HG03439 (cell line): Measurements from ENCODE around the gene ADGRL3.

Experiments
- ATAC-seq: cut with Tn5 transposase; IDR thresholded peaks from one replicate; pipeline ENCODE4 v1.9.1; 2021; ENCODE audit warnings: mild to moderate bottlenecking, moderate library complexity; ENCODE audit not compliant: unreplicated experiment

The ADGRL3 gene

GRCh38 chr4:61407642-61408618, 207.8 kb downstream of the ADGRL3 start:
- no peak for ATAC-seq

- ATAC-seq = no peak
Measured at GRCh38 chr4:61408861-61409260, 208.7 kb downstream of the ADGRL3 start.

- no peak for ATAC-seq
Measured at GRCh38 chr4:61411241-61411640, 211.1 kb downstream of the ADGRL3 start.

- ATAC-seq = no peak
Measured at GRCh38 chr4:61425315-61425714, 225.2 kb downstream of the ADGRL3 start.

- no peak for ATAC-seq
Measured at GRCh38 chr4:61426229-61426628, 226.1 kb downstream of the ADGRL3 start.

DNA sequence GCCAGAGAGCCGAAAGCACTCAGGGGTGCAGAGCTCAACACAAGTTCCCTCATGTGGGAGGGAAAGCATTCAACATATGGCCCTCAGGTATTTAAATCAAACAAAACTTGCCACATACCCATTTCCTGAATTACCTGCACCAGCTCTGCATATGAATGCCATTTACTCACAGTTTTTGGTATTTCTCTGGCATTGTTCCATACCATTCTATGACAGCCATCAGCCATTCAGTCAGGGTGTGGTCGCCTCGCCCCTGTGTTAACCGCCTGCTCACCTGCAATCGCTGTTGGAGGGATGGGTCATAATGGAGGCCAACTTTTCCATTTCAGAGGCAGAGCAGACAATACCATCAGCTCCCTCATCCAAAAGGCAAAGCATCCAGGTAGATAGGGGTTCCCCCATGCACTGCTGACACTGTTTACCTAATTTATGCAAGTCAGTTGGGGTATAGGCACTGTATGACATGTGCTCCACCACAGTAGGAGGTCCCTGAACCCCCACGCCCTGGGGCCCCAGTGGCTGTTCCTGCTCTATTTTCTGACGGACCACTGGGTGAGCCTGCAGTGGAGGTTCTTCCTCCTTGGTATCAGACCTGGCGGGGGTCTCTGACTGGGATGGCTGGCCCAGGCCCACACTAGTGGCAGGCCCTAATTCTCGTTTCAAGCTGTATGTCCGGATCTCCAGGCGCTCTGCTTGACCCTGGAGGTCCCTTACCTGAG, 227.1 kb downstream of the ADGRL3 start:
- ATAC-seq = no peak

GRCh38 chr4:61427818-61428495, 227.8 kb downstream of the ADGRL3 start:
- ATAC-seq = no peak

DNA sequence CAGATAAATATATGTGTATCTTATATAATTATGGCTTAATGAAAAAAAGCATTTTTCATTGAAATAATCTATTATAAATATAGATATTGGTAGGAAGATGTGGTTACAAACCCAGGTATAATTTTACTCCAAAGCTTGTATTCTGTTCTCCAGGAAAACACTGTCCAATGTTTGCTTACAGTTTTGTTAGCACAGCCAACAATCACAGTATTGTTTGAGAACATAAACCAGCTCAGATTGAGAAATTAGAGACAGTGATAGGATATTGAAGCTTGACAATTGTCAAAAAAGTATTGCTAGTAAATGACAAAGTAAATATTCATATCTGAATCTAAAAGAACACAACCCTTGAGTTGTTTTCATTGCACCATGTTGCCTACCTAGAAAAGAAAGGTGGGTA, 228.8 kb downstream of the ADGRL3 start:
- ATAC-seq = no peak

DNA sequence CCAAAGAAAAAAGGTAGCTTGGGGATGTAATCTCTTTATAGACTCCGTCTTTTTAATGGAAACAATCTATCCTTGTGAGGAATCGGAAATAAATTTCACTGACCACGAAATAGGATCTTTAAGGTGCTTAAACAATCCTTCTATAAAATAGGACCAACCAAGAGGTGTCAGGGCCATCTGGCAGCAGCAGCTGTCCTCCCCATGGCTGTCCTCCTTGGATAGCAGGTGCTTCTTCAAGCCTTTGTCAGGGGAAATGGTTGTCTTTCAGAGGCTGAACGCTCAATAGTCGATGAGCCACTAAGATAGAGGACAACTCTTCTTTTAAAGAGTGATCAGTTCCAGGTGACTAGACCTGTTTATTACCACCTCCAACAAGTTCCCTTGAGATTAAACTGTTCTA, 231.0 kb downstream of the ADGRL3 start:
- ATAC-seq = no peak

DNA sequence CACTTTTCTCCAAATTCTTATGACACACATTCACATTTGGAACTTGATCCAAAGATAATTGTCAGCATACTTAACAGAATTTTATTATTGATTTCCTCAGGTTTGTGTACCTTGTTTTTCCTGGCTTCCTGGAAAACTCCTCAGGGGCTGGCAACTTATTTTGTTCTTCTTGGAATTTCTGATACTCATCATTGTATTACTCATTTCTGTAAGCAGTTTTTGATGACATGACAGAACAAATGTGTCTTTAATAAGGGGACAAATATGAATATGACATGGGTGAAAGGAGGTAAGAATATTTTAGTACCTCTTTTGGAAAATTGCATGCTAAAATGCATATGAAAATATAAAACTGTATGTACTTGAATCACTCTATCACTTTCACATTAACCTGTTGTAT, 237.8 kb downstream of the ADGRL3 start:
- no peak for ATAC-seq

- no peak for ATAC-seq
Measured at GRCh38 chr4:61440321-61440720, 240.2 kb downstream of the ADGRL3 start.

DNA sequence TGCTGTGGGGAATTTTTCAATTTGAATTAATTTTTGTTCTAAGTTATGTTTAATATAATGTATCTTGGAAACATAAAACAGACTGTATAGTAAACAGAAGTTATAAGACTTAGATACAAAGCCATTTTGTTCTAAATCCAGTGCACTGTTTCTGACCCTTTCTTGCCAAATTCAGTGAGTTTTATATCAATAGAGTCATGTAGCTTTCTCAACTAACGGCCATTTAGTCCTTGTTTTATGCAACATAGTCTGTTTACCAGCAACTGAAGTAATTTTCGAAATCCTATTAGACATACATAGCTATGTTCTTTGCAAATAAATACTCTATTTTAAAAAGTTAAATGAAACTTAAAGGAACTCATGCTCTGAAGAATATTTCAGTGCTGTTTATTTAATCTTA, 242.8 kb downstream of the ADGRL3 start:
- ATAC-seq = no peak

DNA sequence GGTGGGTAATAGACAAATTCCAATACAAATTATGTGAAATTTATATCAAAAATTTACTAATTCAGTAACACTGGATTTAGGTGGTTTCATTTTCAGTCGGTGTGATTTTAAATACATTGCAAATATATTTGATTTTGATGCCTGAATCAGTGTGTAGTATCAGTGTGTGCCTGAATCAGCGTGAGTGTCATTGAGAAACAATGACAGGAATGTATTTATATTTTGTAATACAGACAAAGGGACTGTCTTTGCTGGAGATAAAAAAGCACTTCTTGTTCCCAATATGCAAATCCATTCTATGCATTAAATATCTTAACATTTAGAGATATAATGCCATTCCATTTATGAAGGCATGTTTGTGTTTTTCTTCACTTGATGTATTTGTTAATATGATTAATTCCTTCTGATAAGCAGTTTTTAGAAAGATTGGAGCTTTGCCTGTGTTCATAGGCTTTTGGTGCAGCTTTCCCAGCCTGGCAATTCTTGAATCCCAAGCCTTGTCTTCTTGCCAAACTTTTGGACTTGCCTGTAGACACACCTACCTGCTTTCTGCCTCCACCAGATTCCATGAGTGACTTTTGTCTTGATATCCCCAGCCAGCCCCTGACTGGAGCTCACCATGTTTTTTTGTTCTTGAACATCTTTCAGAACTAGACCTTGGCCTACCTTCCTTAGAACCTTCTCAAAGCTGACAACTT, 243.8 kb downstream of the ADGRL3 start:
- no peak for ATAC-seq

- no peak for ATAC-seq
Measured at GRCh38 chr4:61445374-61446063, 245.4 kb downstream of the ADGRL3 start.

DNA sequence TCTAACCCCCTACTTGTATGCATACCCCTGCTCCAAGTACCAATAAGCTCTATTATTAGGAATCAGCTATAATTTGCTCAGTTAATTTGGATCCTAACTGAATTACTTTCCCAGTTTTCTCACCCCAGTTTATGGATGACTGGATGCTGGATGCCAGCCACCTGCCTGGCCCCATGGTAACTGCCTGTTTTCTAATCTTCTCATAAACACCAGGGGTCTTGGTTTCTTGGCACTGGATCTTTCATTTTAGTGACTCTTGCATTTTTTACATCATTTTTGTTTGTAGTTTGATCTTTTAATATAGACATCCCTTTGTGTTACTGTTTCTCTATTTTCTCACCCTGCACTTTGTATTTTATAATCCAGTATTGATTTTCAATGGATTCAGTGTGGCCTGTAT, 246.8 kb downstream of the ADGRL3 start:
- no peak for ATAC-seq

DNA sequence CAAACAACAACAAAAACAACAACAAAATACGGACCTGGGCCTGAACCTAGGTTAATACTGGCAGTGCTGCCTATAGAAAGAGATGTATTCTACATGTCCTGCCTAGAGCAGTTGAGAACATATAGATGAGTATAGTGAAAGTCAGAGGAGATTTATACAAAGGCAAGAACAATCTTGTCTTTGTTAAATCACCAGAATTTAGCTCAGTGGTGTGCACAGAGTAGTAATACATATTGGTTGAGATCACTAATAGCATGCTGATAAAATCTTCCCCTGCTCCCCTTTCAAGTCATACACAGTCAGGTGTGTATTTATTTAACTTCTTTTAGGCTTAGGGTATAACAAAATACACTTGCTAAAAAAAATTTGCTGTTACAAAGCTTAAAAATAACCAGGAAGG, 247.8 kb downstream of the ADGRL3 start:
- ATAC-seq = no peak

DNA sequence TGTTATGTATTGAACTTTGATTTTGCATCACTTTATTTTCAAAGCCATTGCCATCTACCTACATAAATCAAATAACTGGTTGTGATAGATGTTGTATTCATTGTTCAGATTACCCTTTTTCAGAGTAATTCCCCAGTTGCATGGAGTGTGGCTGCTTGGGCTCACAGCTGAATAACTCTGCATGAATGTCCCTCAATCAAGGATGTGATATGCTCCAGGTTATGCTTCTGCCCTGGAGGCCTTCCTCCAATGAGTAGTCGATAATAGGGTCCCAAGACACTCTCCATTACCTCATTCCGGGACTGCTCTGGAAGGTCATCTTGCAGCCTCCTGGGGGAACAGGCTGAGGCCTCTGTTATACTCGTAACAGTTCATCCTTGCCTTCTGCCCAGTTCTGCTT, 251.8 kb downstream of the ADGRL3 start:
- no peak for ATAC-seq

- no peak for ATAC-seq
Measured at GRCh38 chr4:61461956-61462355, 261.8 kb downstream of the ADGRL3 start.

- ATAC-seq = no peak
Measured at GRCh38 chr4:61462451-61463326, 262.6 kb downstream of the ADGRL3 start.
